ENCODE measurements around the gene SH3RF1.
A peak's percentile ranks its signal among the peaks of the same experiment; 100 is the strongest.
"Not testable (repeated sequence)": the region's sequence is repeated elsewhere in the genome, so short reads cannot be mapped to it uniquely, and the experiment has no call there.

SH3RF1 gene

GRCh38 chr4:169222761-169223160 lies 48.0 kb downstream of the SH3RF1 start:
- no peak for FAIRE-seq

- FAIRE-seq, result peak; percentile 38
Observed at GRCh38 chr4:169221662-169222061, 49.1 kb downstream of the SH3RF1 start.

- no peak for FAIRE-seq
Observed at GRCh38 chr4:169220854-169221411, 49.8 kb downstream of the SH3RF1 start.

GRCh38 chr4:169220447-169220846 lies 50.3 kb downstream of the SH3RF1 start:
- FAIRE-seq, result no peak

- FAIRE-seq, result no peak
Observed at GRCh38 chr4:169219440-169219839, 51.3 kb downstream of the SH3RF1 start.

GRCh38 chr4:169215656-169216055 lies 55.1 kb downstream of the SH3RF1 start:
- no peak for FAIRE-seq

GRCh38 chr4:169212981-169213380 lies 57.8 kb downstream of the SH3RF1 start:
- no peak for FAIRE-seq

GRCh38 chr4:169210504-169211118 lies 60.1 kb downstream of the SH3RF1 start:
- FAIRE-seq, result no peak

GRCh38 chr4:169209388-169209883 lies 61.3 kb downstream of the SH3RF1 start:
- no peak for FAIRE-seq

GRCh38 chr4:169208516-169208915 lies 62.2 kb downstream of the SH3RF1 start:
- FAIRE-seq, result no peak

GRCh38 chr4:169208090-169208455 lies 62.7 kb downstream of the SH3RF1 start:
- no peak for FAIRE-seq

GRCh38 chr4:169207436-169208089 lies 63.2 kb downstream of the SH3RF1 start:
- FAIRE-seq, result no peak

GRCh38 chr4:169205744-169206080 lies 65.0 kb downstream of the SH3RF1 start:
- FAIRE-seq, result no peak

- peak; percentile 56 for FAIRE-seq
Observed at GRCh38 chr4:169205075-169205743, 65.5 kb downstream of the SH3RF1 start.

- no peak for FAIRE-seq
Observed at GRCh38 chr4:169203891-169204290, 66.9 kb downstream of the SH3RF1 start.

GRCh38 chr4:169203278-169203677 lies 67.5 kb downstream of the SH3RF1 start:
- not testable (repeated sequence) for FAIRE-seq

- no peak for FAIRE-seq
Observed at GRCh38 chr4:169202878-169203277, 67.9 kb downstream of the SH3RF1 start.

GRCh38 chr4:169202145-169202699 lies 68.5 kb downstream of the SH3RF1 start:
- no peak for FAIRE-seq

GRCh38 chr4:169201222-169202144 lies 69.3 kb downstream of the SH3RF1 start:
- FAIRE-seq, result peak; percentile 75

- FAIRE-seq, result peak; percentile 58
Observed at GRCh38 chr4:169200361-169201030, 70.3 kb downstream of the SH3RF1 start.

GRCh38 chr4:169199184-169199583 lies 71.6 kb downstream of the SH3RF1 start:
- no peak for FAIRE-seq

GRCh38 chr4:169198167-169198566 lies 72.6 kb downstream of the SH3RF1 start:
- FAIRE-seq, result no peak
